Measurements from ENCODE around the gene AK1. TPM values are rescaled to one million over a fixed set of nuclear protein-coding genes. Genes with fewer than 3 reads are reported as not detected.

AK1 gene
- total and polyA plus RNA-seq, 2 of the 8 experiments (the other 6 are each of a cell fraction or from before 2014, with no cell fraction given): 37.9 to 39.2 TPM

DNA sequence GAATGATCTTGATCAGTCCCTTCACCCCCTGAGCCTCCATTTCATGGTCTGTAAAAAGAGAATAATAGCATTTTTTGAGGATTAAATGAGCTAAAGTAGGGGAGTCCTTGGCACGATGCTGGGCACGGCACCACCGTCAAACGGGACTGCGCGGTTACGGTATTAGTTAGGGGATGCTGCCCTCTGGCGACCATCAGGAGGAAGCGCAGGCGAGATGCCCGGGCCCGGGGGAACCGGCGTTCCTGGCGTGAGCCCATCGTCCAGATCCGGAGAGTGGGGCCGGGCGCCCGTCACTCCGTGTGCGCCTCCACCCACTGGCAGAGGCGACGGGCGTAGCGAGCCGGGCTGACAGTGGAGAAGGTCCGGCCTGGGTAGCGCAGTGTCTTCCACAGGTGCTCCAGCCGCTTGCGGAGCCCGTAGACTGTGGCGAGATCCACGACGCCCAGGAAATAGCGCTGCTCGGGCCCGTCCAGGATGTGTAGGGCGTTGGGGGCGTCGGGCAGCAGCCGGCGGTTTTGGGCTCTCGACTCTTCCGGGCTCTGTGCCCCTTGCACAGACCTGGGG lies 44.2 kb upstream of the AK1 start:
- 12% methylated on average over 25 of the region's 45 CpGs; no CpG with 5 or more reads in 1 of the 2 experiments for WGBS, 2 experiments (ENCODE audit: extremely low coverage in 1 of 2, insufficient coverage in 1 of 2, insufficient read length in 1 of 2, insufficient replicate concordance in 2 of 2, low coverage in 1 of 2, low lambda C conversion rate in 2 of 2, missing lambda C conversion rate in 1 of 2)
- no peak overlapping the region for H2BK5ac ChIP-seq (ENCODE audit: low read depth, low read length)
- H4K5ac ChIP-seq (ENCODE audit: insufficient read length, low read depth, low read length): no peak overlapping the region
- H2BK12ac ChIP-seq (ENCODE audit: low read depth, low read length): no peak overlapping the region
- no peak overlapping the region for H3K4ac ChIP-seq (replicated peaks; ENCODE audit: insufficient read length, low read depth, low read length)
- no peak overlapping the region for H2BK120ac ChIP-seq (replicated peaks; ENCODE audit: low read depth, low read length)
- CTCF ChIA-PET (ENCODE audit: partially characterized antibody): interaction anchor here (0.6 to 6.7 kb wide), 60 partner anchors 8 to 677 kb away, joined by 3 to 114 read pairs (median 5); partner anchors contain the start of genes DPM2, ENG, PIP5KL1 and ST6GALNAC6
- no peak overlapping the region for H3K23ac ChIP-seq (ENCODE audit: insufficient read length)
- no peak overlapping the region for H3K27ac ChIP-seq (ENCODE audit: low read depth, low read length)
- H3K9me3 ChIP-seq (ENCODE audit: insufficient read depth in 2 of 2, low read depth in 1 of 2, low read length in 1 of 2): no peaks in the 10 kb centered on the region
- FAIRE-seq (no peak), DNase-seq (ENCODE audit: low read depth in 1 of 2, low spot score in 2 of 2) (peak in 1 of 2 experiments; percentile 95)
- no peaks in the 10 kb centered on the region for H3K36me3 ChIP-seq (ENCODE audit: control insufficient read depth in 2 of 4, insufficient read depth in 4 of 4, low read length in 3 of 4)
- no peak overlapping the region for H2BK20ac ChIP-seq (ENCODE audit: low read length)
- no peak overlapping the region for H2AFZ ChIP-seq (ENCODE audit: low read length)
- no peak overlapping the region for H2AK5ac ChIP-seq (ENCODE audit: low read depth, low read length)
- H3K9ac ChIP-seq (replicated peaks in 1 of 4; ENCODE audit: extremely low read depth in 1 of 4, low read depth in 3 of 4, low read length in 3 of 4): no peak overlapping the region
- no peak overlapping the region for H2BK15ac ChIP-seq (ENCODE audit: low read length)
- peaks cover 0 to 5% (median 2%) of the 10 kb centered on the region in 4 experiments; a peak in 3 of 7 replicates for H3K27me3 ChIP-seq (replicated peaks in 1 of 4; ENCODE audit: control insufficient read depth in 3 of 4, extremely low read depth in 1 of 4, insufficient read depth in 3 of 4, low read length in 3 of 4)
- H3K79me1 ChIP-seq (ENCODE audit: low read depth, low read length): no peaks in the 10 kb centered on the region
- peak overlapping the region; percentile 79; the same call in 1 of the 2 replicates for H4K8ac ChIP-seq (ENCODE audit: extremely low read depth, insufficient read depth, low read length)
- peaks cover 0 to 6% of the 10 kb centered on the region in 2 experiments for H4K20me1 ChIP-seq (replicated peaks in 1 of 2; ENCODE audit: control insufficient read depth in 1 of 2, insufficient read depth in 2 of 2, low read length in 2 of 2)
- H3K23me2 ChIP-seq (ENCODE audit: low read depth, low read length): peaks cover 3% of the 10 kb centered on the region; the same call in 1 of the 2 replicates
- H3K4me3 ChIP-seq (ENCODE audit: extremely low read depth in 1 of 4, insufficient read depth in 2 of 4, low read depth in 3 of 4, low read length in 4 of 4): peak overlapping the region in 1 of 4 experiments; percentile 10; a peak in 1 of 8 replicates
- H4K91ac ChIP-seq (replicated peaks; ENCODE audit: insufficient read length, low read length): no peak overlapping the region
- H3K18ac ChIP-seq (ENCODE audit: extremely low read depth, low read length): no peak overlapping the region
- H3K56ac ChIP-seq (replicated peaks; ENCODE audit: insufficient read length, low read depth, low read length): no peak overlapping the region
- H3K4me1 ChIP-seq (replicated peaks in 1 of 4; ENCODE audit: control insufficient read depth in 3 of 4, insufficient read depth in 4 of 4, low read length in 3 of 4): peaks cover 0 to 4% (median under 1%) of the 10 kb centered on the region in 4 experiments; a peak in 4 of 7 replicates
- no peaks in the 10 kb centered on the region for H3K79me2 ChIP-seq (ENCODE audit: control insufficient read depth in 1 of 2, insufficient read depth in 2 of 2, low read length in 2 of 2)
- H3K14ac ChIP-seq (ENCODE audit: insufficient read length): no peak overlapping the region
- POLR2A ChIA-PET (ENCODE audit: partially characterized antibody): interaction anchor here (0.9 to 2.0 kb wide), 13 partner anchors 9 to 221 kb away, joined by 3 to 8 read pairs (median 4); partner anchors contain the start of genes CDK9 and PIP5KL1
- peak overlapping the region in 1 of 2 experiments; percentile 58; a peak in 2 of 4 replicates for H3K4me2 ChIP-seq (ENCODE audit: insufficient read depth in 1 of 2, low read depth in 2 of 2, low read length in 2 of 2)
- TF ChIP-seq CHD2 (IDR thresholded peaks at IDR 0.05; ENCODE audit: low read length): no peak
- no peak for TF ChIP-seq PHF8 (conservative IDR thresholded peaks at IDR 0.05; ENCODE audit: low read depth, low read length)
- no peak for TF ChIP-seq NRF1 (IDR thresholded peaks at IDR 0.05; ENCODE audit: low read depth, low read length)
- no peak for TF ChIP-seq CBX8 (IDR thresholded peaks at IDR 0.05; ENCODE audit: borderline replicate concordance, low read depth, low read length)
- no peak for TF ChIP-seq ZNF274 (IDR thresholded peaks at IDR 0.05; ENCODE audit: borderline replicate concordance, extremely low read depth, low read length)
- TF ChIP-seq MAFK (IDR thresholded peaks at IDR 0.05; ENCODE audit: low read depth, low read length): no peak
- TF ChIP-seq CEBPB (IDR thresholded peaks at IDR 0.05; ENCODE audit: low read depth, low read length): no peak
- no peak for TF ChIP-seq TBP (IDR thresholded peaks at IDR 0.05; ENCODE audit: low read depth, low read length)
- no peak for TF ChIP-seq HDAC6 (IDR thresholded peaks at IDR 0.05; ENCODE audit: low read depth, low read length)
- no peak for TF ChIP-seq SIX5 (IDR thresholded peaks at IDR 0.05; ENCODE audit: low read depth, low read length)
- TF ChIP-seq FOSL1 (IDR thresholded peaks at IDR 0.05; ENCODE audit: insufficient read depth, low read depth, low read length): no peak
- TF ChIP-seq BACH1 (IDR thresholded peaks at IDR 0.05; ENCODE audit: low read length): no peak
- TF ChIP-seq CREB1 (IDR thresholded peaks at IDR 0.05): peak; percentile 89
- TF ChIP-seq POLR2A (IDR thresholded peaks at IDR 0.05; ENCODE audit: control extremely low read depth in 1 of 2, low read depth in 2 of 2, low read length in 2 of 2): no peak
- TF ChIP-seq CHD1 (IDR thresholded peaks at IDR 0.05; ENCODE audit: low read depth, low read length): no peak

Data from H1 (cell line).